ENCODE data around the gene SPEM2. TPM values are rescaled to one million over a fixed set of nuclear protein-coding genes. Genes with fewer than 3 reads are reported as not detected.

SPEM2 gene
- not detected for total RNA-seq

DNA sequence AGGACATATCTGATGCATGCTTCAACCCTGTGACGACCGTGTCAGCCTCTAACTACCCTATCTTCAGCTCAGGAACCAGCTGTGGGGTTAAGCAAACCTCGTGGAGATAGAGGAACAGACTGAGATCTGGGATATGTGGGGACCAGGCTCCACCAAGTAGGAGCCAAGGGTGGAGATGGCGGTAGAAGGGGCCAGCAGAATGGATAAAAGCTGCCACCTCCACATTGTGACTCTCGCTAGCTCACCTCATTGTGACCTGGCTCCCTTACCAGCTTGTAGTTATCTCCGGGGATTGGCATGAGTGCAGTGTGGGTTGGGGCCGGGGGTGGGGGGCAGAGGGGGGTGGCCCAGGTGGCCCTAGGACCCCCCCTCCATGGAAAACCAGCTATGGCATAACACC, at the start of gene SPEM2:
TSS of gene SPEM2 (plus strand) at position 301 of the 400 bp plus-strand sequence. CDS start at position 374, 73 bp downstream.
- DNase-seq (ENCODE audit: low spot score): no peak

DNA sequence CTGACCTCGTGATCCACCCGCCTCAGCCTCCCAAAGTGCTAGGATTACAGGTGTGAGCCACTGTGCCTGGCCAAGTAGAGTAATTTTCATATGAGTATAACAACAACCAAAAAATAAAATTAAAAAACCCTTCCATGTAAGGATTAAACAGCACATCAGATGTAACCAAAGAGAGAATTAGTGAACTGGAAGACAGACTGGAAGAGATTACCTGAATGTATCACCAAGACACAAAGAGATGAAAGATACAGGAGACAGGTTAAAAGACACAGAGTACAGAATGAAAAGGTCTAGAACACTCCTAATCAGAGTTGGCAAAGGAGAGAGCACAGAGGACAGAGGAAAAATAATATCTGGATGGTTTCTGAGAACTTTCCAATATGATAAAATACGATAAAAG, 46.3 kb upstream of the SPEM2 start:
- no peak for DNase-seq (ENCODE audit: low spot score)

DNA sequence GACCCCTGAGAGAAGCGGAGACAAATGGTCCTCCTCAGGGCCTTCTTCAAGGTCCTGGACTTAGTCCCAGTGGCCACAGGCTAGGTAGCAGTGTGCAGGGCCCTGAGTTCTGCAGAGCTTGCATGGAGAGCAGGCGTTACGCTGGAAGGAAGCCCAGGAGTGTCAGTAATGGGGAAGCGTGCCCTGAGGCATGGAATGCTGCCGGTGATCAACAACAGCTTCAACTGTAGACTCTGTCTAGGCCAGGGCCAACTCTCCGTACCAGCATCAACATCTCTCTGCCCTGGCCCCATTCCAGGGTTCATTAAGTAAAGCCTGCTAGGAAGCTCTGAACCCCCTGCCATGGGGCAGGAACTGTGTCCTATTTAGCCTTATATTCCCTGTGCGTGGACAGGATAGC, 45.1 kb upstream of the SPEM2 start:
- peak; percentile 58 for DNase-seq (ENCODE audit: low spot score)

DNA sequence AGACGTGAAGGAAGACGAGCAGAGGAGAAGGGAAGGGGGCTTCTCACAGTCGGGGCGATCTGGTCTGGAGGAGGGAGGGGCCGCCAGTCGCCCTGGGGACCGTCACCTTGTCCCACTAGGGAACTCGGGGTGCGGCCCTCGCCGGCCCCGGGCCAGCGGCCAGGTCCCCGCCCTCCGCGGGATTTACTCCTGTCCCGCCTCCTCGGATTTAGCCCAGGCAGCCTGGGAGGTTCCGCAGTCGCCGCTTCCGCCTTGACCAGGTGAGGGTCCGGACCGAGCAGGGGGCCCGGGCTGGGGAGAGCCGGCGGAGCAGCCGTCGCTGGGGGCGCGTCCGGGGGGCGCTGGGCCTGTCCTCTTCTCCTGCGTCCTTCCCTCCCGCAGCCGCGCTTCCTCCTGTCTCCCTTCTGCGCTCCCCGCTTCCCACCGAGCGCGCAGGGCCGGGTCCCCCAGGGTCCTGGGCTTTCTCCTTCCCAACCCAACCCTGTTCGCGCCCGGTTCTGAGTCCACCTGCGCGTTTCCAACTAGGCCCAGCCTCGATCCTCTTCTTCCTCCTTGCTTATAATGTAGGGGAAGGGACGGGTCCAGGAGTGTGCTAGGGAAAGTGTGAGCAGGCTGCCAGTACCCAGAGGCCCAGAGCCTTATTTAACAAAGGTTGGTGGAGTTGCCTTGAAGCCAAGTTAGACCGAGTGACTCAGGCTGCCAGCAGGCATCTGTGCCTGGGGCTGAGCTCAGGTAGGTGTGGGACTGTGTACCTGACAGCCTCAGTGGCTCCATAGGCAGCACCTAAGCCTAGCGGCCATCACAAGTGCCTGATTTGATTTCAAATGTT, 44.3 kb upstream of the SPEM2 start, which contains the start of gene TNK1:
TSS of gene TNK1 (plus strand) at position 235 of the 829 bp plus-strand sequence. CDS start 1,838 bp downstream, outside the sequence.
- DNase-seq (ENCODE audit: low spot score): peak; percentile 46

DNA sequence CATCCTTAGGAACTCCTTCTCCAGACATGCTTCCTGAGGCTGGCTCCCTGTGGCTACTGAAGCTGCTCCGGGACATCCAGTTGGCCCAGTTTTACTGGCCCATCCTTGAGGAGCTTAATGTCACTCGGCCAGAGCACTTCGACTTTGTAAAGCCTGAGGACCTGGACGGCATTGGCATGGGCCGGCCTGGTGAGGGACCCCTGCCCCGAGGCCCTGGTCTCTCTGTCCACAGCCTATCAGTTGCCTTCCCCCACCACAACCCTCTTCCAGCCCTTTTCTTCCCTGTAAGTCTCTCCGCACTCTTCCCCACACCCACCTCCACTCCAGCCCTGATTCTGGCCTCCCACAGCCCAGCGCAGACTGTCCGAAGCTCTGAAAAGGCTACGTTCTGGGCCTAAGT, 42.5 kb upstream of the SPEM2 start:
- DNase-seq (ENCODE audit: low spot score): no peak

DNA sequence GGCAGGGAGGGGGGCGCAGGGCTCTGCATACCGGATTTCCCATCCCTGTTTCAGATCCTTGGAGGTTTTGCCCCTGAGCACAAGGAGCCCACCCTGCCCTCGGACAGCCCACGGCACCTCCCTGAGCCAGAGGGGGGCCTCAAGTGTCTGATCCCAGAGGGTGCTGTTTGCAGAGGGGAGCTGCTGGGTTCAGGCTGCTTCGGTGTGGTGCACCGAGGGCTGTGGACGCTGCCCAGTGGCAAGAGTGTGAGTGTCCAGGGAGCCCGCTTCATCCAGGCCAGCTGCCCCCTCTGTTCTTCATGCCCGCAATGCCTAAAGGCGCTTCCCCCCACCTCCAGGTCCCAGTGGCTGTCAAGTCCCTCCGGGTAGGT, 42.1 kb upstream of the SPEM2 start:
- no peak for DNase-seq (ENCODE audit: low spot score)

DNA sequence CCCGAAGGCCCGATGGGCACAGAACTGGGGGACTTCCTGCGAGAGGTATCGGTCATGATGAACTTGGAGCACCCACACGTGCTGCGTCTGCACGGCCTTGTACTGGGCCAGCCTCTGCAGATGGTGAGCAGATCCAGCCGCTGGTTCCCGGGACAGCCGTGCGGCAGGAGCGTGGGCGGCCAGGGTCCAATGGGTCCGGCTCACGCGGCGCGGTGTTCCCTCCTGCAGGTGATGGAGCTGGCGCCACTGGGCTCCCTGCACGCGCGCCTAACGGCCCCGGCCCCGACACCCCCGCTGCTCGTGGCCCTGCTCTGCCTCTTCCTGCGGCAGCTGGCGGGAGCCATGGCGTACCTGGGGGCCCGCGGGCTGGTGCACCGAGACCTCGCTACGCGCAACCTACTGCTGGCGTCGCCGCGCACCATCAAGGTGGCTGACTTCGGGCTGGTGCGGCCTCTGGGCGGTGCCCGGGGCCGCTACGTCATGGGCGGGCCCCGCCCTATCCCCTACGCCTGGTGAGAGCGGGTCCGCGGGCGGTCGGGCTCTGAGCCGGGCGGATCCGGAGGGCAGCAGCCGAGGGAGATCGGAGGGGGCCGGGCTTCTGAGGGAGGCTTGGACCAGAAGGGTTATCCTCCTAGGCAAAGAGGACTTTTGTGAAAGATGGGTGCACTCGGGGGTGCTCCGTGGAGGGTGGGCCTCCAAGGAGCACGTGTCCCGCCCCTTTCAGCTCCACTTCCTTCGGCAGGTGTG, 41.5 kb upstream of the SPEM2 start:
- peak; percentile 23 for DNase-seq (ENCODE audit: low spot score)

DNA sequence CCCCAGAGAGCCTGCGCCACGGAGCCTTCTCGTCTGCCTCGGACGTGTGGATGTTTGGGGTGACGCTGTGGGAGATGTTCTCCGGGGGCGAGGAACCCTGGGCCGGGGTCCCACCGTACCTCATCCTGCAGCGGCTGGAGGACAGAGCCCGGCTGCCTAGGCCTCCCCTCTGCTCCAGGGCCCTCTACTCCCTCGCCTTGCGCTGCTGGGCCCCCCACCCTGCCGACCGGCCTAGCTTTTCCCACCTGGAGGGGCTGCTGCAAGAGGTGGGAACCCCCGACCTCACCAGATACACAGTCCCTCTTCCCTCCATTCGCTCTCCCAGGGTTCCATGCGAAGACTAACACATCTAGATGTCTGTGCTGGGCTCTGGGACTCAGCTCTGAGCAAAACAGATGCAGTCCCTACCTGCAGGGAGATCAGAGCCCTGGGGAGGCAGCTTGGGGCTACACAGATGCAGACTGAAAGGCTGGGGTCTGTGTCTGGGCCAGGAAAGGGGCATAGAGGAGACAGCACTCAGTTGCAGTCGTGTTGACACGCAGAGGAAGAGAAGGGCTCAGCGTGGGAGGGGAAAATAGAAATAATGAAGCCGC, 40.8 kb upstream of the SPEM2 start:
- DNase-seq (ENCODE audit: low spot score): no peak

DNA sequence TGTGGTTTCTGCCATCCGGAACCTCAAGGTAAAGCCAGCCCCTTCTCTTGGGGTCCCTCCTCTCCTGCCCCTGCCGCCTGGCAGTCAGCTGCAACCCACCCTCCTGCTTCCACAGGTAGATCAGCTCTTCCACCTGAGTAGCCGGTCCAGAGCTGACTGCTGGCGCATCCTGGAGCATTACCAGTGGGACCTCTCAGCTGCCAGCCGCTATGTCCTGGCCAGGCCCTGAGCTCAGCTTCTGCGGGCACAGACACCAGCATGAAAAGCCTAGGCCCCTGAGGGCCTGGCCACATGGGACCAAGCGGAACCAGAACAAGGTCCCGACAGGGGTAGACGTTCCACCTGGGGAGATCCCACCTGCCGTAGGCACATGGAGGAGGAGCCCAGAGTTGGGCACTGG, 36.6 kb upstream of the SPEM2 start:
- no peak for DNase-seq (ENCODE audit: low spot score)

DNA sequence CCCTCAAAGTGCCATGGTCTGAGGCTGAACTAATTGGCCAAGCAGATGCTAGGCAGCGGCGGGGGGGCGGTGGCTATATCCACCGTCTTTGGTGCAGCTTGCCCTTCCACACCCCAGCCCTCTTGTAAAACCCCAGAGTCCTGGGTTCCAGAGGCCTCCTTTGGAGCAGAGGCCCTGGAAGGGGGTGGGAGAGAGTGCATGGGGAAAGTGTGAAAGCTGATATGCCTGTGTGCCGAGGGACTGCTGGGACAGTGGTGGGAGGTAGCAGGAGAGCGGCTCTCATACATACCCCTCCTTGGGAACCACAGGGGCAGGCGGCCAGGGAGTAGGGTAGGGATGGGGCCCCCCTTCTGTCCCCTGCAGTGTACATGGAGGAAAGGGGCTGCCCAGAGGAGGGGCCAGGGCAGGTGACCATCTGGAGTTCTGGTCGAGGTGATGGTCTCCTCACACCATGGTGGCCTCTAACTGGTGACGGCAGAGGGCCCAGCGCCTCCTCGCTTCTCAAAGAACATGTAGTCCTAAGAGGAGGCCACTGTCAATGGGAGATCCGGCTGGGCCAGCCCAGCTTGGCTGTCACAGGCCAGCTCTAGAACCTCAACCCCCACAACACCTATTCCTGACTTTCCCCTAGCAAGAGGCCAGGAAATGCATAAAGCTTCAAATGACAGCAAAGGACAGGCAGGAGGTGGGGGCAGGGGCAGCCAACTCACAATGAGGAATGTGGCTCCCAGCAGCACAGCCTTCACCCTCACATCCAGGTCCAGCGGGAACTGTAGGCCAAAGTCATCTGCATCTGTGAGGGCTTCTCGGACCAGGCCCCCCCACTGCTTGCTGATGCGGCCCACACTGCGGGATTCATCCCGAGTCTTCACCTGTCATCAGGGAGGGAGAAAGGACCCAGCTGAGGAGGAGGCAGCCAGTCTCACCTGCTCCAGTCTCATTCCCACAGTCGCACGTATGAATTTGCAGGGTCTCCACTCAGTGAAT, 35.2 kb upstream of the SPEM2 start:
- no peak for DNase-seq (ENCODE audit: low spot score)

DNA sequence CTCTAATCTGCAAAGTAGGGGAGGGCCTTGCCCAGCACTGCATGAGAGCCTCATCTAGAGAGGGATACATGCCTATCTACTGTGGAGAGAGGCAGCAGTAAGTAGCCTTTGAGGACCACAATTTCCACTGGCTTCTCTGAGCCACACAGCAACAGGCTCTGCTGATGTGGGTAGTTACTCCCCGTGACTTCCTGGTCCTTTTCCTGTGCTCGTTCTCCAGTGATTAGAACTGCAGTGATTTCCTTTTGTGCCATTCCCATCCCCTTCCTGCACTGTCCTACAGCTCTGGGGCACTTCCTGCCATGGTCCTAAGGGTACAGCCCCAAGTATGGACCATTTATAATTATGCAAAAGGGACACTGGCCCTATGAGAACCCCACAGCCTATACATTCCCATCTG, 34.1 kb upstream of the SPEM2 start:
- DNase-seq (ENCODE audit: low spot score): no peak

DNA sequence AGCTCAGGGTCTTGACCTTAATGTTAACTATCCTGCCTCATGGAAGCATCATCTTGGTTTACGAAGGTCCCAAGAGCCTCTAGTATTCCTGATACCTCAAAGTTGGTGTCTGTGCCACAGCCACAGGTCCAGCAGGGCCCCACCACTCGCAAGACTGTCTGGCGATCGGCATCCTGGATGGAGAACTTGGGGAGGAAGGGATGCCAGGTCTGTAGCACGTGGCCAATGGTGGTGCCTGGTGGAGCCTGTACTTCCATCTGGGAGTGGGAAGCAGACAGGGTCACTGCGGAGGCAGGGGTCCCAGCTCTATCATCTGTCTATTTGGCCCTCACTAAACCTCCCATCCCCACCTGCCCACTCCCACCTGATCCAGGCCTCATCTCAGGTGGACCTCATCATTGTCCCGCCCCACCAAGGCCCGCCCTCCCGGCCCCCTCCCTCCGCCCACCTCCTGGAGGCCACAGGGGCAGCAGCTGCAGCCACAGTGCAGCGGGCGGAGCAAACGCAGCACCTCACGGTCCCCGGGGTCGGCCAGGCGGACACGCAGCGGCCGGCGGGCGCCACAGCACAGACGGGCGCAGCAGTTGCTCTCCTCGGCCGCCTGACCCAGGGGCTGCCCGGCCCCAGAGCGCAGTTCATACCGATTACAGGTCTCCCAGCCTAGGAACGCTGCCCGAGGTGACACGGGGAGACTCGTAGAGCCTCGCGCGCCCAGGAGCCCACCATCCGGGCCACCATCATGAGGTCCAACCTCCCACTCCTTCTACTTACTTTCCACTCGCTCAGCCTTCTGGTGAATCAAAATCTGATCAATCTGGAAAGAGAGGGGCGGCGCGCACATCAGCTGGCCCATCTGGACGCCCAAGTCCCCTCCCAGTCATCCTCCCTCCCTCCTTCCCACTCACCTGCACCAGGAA, 32.5 kb upstream of the SPEM2 start:
- DNase-seq (ENCODE audit: low spot score): no peak

DNA sequence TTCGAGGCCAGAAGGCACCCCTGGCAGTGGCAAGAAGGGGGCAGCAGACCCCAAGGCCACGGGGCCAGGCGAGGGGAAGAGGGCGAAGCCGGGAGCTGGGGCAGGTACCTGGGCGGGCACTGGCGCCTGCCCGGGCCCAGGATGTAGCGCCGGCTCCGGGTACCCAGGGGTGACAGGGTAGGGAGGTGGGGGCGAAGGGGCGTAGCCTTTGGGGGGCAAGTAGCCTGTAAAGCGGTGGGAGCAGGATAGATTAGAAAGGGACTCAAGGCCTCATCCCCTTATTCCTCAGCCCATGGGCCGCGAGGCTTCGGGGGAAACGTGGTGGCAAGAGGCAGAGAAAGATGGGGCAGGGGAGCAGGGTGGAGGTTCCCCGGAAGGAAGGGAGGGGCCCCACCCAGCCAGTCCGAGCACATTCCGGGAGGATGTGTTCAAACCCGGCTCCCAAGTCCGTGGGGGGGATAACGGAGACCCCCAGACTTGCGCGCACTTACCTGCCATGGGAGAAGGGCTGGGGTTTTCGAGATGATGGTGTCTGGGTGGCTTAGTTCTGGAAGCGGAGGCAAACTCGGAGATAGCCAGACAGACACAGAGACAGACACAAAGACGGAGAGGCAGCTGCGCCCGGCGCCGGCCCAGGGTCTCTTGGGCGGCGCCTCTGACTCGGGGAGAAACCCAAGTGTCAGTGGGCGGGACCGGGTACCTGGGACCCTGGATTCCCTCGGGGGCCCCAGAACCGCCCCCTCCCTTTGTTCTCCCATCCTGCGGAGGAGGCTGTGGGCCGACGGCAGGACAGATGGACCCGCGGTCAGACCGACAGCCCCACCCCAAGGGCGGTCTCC, 31.6 kb upstream of the SPEM2 start:
- DNase-seq (ENCODE audit: low spot score): no peak

DNA sequence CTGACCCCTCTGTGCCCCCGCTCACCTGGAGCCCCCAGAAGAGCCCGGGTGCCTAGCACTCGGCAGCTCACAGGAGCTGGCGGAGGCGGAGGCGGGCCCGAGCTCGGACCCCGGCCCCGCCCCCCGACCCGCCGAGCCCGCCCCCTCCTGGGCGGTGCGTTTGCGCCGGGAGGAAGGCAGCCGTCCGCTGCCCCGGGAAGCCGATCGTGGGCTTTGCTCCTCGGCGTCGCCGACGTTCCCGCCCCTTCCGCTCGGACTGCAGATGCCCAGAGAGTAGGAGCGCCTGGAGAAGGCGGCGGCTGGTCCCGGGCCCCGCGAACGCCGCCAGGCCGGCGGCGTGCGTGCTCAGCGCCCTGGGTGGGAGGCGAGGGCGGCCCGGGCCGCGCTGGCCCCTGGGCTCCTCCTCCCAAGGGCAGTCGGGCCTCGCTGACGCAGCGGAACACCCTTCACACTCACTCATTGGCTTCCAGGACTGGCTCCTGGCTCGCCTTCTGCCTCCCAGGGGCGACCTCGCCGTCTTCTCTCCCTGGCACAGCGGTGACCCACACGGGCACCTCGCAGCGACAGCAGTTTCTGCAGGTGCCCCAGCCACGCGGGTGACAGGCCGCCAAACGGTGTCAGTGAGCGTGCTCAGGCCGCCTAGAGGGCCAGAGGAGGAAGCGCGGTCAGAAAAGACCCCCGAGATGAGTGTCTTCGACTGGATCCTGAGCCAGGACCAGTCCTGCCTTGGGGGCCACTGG, 30.8 kb upstream of the SPEM2 start, which contains the start of gene PLSCR3:
TSS of gene PLSCR3 (minus strand) at position 74 of the 740 bp plus-strand sequence. CDS start 415 bp downstream, outside the sequence.
- peak; percentile 87 for DNase-seq (ENCODE audit: low spot score)

DNA sequence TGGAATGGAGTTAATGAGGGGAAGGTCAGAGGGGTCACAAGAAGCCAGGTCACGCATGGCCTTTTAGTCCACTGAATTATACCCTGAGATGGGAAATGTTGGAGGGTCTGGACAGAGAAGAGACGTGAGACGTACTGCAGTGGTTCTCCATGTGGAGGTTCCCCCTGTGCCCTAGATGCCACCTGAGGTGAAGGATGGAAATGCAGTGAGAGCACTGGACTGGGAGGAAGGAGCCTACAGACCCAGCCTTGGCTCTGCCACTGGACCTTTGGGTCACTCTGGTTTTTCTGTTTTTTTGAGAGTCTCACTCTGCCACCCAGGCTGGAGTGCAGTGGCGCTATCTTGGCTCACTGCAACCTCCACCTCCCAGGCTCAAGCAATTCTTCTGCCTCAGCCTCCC, 29.3 kb upstream of the SPEM2 start:
- no peak for DNase-seq (ENCODE audit: low spot score)

DNA sequence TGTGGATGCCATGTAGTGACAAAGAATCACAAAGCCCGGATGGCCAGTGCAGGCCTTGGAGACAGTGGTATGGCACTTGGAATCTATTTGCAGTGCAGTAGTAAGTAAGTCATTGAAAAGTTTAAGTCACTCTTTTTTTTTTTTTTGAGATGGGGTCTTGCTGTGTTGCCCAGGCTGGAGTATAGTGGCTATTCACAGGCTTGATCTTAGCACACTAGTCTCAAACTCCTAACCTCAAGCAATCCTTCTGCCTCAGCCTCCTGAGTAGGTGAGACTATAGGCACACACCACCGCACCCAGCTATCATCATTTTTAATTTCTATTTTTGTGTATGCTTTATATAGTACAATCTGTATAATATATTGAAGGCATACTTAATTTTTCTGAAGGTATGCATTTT, 26.8 kb upstream of the SPEM2 start:
- DNase-seq (ENCODE audit: low spot score): no peak

DNA sequence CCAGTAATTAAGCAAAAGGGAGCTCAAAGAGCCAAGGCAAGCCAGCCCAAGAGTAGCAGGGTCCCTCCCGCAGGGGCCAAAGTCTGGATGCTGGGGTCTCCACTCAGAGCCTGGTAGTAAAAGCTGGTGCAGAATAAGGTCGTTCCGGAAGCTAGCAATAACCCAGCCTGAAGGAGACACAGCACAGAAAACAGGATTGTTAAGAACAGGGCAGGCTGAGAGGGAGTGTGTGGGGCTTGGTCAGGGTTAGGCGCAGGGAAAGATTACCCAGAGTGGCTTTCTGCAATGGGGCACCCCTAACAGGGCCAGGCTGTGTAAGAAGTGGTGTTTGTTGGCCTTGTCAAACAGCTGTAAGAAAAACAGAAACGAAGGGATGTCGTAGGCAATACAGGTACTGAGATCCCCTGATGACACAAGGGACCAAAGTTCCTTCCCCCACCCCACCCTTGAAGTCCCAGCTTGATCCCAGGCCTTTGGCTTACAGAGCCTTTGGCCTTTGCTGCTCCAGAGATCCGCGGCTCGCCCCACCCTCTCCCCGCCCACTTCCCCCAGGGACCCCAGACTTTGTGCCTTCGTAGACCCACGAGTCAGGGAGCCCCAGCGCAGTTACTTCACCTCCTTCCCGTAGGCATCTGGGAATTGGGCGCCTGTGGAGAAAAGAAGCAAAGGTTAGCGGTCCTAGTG, 22.2 kb upstream of the SPEM2 start:
- DNase-seq (ENCODE audit: low spot score): peak; percentile 27

DNA sequence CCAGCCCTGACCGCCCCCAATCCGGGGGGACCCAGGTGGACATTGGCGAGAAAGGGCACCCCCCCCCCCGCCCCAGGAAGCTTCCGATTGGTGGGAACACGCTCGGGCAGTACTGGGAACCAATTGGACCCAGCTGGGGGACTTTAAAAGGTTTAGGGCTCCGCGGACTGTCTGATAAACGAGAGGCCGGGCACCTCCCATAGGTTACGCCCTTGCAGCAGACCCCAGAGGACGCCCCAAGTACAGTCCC, 21.8 kb upstream of the SPEM2 start:
- DNase-seq (ENCODE audit: low spot score): no peak
